ENCODE data around the gene TMEM273. TPM values are rescaled to one million over a fixed set of nuclear protein-coding genes. Genes with fewer than 3 reads are reported as not detected.

The TMEM273 gene
- total RNA-seq, 1 donor: not detected

DNA sequence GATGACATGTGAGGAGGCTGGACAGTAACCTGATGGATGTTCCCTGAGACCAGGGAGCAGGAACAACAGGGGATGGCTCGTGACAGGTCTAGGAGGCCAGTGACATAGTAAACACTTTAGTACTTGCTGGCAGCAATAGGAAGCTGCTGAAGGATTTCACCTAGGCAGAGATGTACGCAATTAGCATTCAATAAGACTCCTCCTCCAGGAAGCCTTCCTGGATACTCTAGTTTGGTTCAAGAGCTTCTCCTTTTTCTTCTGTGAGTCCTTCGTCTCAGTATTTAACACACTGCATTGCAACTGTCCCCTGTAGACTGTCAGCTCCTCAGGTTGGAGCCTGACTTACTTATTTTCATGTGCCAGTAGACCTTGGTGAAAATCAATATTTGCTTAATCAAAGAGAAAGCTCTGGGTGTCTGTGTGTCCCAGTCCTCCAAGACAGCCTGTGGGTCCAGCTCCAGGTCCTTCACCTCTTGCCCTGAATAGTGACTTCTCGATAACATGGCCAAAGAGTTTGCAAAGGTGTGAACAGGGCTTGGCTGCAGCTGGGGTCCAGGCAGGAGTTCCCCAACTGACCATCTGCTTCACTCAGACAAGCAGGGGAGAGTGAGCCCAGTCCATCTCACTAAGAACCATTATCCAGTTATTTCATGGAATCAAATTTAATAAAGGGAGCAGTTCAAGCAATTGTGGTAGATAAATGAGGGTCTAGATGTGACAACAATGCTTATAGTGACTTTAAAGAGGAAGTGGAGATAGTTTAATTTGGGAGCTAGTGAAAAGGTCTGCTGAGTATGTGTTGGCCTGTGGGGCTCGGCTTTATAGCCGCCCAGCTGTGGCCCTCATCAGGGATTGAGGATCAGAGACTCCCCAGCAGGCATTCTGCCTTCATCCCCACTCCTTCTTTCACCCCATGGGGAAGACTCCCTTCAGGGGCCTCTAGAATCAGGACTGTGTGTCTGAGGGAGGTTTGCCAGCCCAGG lies 9.4 kb downstream of the TMEM273 start:
- no peaks in the 10 kb centered on the region for H3K79me2 ChIP-seq (ENCODE audit: insufficient read depth, low read length)
- no peak for DNase-seq (ENCODE audit: insufficient read length, low spot score, missing footprints)
- TF ChIP-seq, protein P1, sequence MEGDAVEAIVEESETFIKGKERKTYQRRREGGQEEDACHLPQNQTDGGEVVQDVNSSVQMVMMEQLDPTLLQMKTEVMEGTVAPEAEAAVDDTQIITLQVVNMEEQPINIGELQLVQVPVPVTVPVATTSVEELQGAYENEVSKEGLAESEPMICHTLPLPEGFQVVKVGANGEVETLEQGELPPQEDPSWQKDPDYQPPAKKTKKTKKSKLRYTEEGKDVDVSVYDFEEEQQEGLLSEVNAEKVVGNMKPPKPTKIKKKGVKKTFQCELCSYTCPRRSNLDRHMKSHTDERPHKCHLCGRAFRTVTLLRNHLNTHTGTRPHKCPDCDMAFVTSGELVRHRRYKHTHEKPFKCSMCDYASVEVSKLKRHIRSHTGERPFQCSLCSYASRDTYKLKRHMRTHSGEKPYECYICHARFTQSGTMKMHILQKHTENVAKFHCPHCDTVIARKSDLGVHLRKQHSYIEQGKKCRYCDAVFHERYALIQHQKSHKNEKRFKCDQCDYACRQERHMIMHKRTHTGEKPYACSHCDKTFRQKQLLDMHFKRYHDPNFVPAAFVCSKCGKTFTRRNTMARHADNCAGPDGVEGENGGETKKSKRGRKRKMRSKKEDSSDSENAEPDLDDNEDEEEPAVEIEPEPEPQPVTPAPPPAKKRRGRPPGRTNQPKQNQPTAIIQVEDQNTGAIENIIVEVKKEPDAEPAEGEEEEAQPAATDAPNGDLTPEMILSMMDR (IDR thresholded peaks at IDR 0.05; ENCODE audit: extremely low read depth, low read depth, low read length): no peak
- H3K27ac ChIP-seq (ENCODE audit: low read depth, low read length): no peak overlapping the region
- H3K9me3 ChIP-seq (ENCODE audit: low read depth, low read length): no peaks in the 10 kb centered on the region
- H3K27me3 ChIP-seq (ENCODE audit: insufficient read depth, low read length): no peaks in the 10 kb centered on the region
- H4K20me1 ChIP-seq (ENCODE audit: insufficient read depth, low read length): no peaks in the 10 kb centered on the region
- H3K36me3 ChIP-seq (ENCODE audit: insufficient read depth, low read length): no peaks in the 10 kb centered on the region
- H3K4me3 ChIP-seq (ENCODE audit: insufficient read depth, low read length): no peak overlapping the region
- peaks cover 13% of the 10 kb centered on the region for H3K4me1 ChIP-seq (ENCODE audit: insufficient read depth, low read length)
- no peak overlapping the region for H3K4me2 ChIP-seq (ENCODE audit: insufficient read depth, low read length)
- no peak overlapping the region for H2AFZ ChIP-seq (ENCODE audit: low read length)

DNA sequence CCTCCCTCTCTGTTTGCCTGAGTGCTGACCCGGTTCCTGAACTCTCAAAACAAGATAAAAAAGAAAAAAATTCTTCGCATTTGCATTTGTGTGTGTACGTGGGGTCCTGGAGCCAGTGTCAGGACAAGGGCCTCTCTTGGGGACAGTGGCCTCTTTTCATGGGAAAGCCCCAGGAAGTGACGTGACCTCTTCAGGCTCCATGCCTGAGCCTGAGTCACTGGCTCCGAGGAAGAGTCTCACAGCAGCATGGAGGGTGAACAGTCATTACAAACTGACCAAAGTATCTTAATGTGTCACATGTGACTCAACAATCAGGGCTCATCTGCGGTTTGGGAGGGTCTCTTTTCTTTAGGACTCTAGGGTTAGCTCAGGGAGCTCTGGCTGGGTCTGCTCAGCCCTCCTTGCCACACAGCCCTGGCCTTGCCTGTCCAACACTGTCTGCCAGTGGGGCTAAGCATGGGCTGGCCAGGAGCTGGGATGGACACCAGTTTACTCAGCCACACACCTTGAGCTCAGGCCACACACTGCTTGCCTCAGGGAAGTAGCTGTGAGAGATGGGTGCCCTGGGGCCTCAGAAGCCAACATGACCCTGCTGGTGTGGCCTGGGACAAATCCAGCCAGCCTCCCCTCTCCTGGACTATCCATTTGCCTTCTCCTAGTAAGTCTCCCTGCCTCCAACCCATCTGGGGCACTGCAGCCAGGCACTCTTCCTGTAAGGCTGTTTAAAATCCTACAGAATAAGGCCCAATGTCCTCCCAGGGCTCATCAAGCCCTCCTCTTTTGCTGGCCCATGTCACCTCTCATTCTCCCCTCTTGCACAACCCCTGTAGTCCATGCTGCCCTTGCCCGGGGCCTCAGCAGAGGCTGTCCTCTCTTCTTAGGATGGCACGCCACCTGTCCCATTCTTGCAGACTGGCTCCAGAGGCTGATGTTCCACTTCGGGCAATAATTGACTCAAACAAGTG lies 10.5 kb downstream of the TMEM273 start:
- H3K4me3 ChIP-seq (ENCODE audit: insufficient read depth, low read length): no peak overlapping the region
- H3K9me3 ChIP-seq (ENCODE audit: low read depth, low read length): no peaks in the 10 kb centered on the region
- peak overlapping the region; percentile 92 for H3K27ac ChIP-seq (ENCODE audit: low read depth, low read length)
- peak; percentile 96 for DNase-seq (ENCODE audit: insufficient read length, low spot score, missing footprints)
- peak overlapping the region; percentile 89 for H2AFZ ChIP-seq (ENCODE audit: low read length)
- H3K27me3 ChIP-seq (ENCODE audit: insufficient read depth, low read length): no peaks in the 10 kb centered on the region
- peaks cover 13% of the 10 kb centered on the region for H3K4me1 ChIP-seq (ENCODE audit: insufficient read depth, low read length)
- H4K20me1 ChIP-seq (ENCODE audit: insufficient read depth, low read length): no peaks in the 10 kb centered on the region
- H3K79me2 ChIP-seq (ENCODE audit: insufficient read depth, low read length): no peaks in the 10 kb centered on the region
- peak overlapping the region; percentile 43 for H3K4me2 ChIP-seq (ENCODE audit: insufficient read depth, low read length)
- H3K36me3 ChIP-seq (ENCODE audit: insufficient read depth, low read length): no peaks in the 10 kb centered on the region
- TF ChIP-seq, protein P1 (IDR thresholded peaks at IDR 0.05; ENCODE audit: extremely low read depth, low read depth, low read length): no peak

DNA sequence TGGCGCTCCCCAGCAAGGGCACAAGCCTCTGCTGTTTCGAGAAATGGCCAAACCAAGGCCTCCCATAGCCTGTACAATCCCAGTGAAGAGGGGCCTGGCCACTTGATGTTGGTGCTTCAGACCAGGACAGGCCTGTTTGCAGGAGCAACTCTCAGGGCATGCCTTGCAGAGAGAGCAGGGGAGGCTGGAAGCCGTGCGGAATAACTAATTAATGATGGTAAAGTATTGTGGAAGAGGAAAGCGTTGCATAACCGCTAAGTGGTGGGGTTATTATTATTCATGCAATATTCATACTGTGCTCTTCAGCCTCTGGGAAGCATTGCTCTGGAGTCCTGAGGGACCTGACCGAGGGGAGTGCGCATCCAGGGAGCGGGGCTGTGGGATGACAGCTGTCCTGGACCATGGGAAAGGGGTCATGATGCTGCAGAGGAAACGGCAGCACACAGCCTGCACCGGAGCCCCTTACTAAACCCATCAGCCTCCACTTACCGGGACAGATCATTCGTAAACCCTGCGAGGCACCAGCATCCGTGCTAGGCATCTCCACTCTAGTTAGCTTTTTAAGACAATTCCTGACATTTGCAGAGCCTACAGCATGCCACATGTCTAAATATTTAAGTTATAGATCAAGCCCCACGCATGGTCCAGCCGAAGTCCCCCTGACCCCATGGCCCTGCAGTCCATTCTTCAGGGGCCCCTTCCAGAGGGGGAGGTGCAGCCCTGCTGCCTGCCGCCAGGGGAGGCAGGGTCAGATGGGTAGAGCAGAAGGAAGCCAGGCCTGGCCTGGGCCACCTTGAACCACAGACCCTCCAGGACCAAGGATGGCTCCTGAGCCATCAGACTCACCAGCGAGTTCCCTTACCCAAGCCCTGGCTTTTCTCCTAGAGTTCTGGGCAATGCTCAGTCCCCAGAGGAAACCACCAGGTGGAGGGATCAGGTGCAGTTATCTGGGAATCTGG lies 11.6 kb downstream of the TMEM273 start:
- no peaks in the 10 kb centered on the region for H3K9me3 ChIP-seq (ENCODE audit: low read depth, low read length)
- H4K20me1 ChIP-seq (ENCODE audit: insufficient read depth, low read length): no peaks in the 10 kb centered on the region
- H3K27ac ChIP-seq (ENCODE audit: low read depth, low read length): peak overlapping the region; percentile 92
- H3K79me2 ChIP-seq (ENCODE audit: insufficient read depth, low read length): no peaks in the 10 kb centered on the region
- H2AFZ ChIP-seq (ENCODE audit: low read length): peak overlapping the region; percentile 89
- TF ChIP-seq, protein P1 (IDR thresholded peaks at IDR 0.05; ENCODE audit: extremely low read depth, low read depth, low read length): no peak
- peaks cover 13% of the 10 kb centered on the region for H3K4me1 ChIP-seq (ENCODE audit: insufficient read depth, low read length)
- peak overlapping the region; percentile 43 for H3K4me2 ChIP-seq (ENCODE audit: insufficient read depth, low read length)
- H3K36me3 ChIP-seq (ENCODE audit: insufficient read depth, low read length): no peaks in the 10 kb centered on the region
- H3K4me3 ChIP-seq (ENCODE audit: insufficient read depth, low read length): no peak overlapping the region
- no peaks in the 10 kb centered on the region for H3K27me3 ChIP-seq (ENCODE audit: insufficient read depth, low read length)
- peak; percentile 53 for DNase-seq (ENCODE audit: insufficient read length, low spot score, missing footprints)
